Measurements from ENCODE around the gene PPP1R15A.

DNA sequence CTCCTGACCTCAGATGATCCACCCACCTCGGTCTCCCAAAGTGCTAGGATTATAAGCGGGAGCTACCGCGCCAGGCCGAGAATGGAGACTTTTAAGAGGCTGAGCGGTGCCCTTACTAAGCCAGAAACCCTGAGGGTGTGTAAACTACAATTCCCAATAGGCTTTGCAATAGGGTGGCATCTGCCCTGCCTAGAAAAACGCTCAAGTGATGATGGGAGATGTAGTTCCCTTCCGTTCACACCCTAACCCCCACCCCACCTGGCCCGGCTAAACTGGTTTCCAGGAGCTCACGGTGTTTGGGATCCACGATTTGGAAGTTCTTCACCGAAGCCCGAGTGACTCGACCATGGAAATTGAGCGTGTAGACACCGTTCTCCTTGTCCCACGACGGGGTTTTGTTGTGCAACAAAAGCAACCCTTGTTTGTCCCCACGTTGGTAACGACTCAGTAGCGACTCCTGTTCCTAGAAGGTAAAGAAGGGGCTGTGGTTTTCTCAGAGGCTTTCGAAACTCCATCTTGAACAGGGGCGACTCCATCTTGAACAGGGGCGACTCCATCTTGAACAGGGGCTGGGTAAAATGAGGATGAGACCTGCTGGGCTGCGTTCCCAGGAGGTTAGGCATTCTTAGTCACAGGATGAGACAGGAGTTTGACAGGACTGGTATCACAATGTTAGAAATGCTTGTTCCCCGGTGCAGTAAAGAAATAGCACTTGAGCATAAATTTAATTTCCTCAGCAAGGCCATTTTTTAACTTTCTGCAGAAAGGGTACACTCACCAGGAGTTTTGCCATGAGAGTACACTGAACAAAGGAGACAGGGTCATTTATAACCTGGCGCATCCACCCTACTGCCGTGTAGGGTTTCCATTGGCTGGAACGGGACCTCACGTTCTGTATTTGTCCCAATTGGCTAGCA is 9.8 kb downstream of the PPP1R15A start:
- TF ChIP-seq CTCF (IDR thresholded peaks at IDR 0.05; ENCODE audit: low read depth, low read length, missing input control) (no peak), RAD21 (IDR thresholded peaks at IDR 0.05) (no peak)
- TF ChIP-seq, protein P1, sequence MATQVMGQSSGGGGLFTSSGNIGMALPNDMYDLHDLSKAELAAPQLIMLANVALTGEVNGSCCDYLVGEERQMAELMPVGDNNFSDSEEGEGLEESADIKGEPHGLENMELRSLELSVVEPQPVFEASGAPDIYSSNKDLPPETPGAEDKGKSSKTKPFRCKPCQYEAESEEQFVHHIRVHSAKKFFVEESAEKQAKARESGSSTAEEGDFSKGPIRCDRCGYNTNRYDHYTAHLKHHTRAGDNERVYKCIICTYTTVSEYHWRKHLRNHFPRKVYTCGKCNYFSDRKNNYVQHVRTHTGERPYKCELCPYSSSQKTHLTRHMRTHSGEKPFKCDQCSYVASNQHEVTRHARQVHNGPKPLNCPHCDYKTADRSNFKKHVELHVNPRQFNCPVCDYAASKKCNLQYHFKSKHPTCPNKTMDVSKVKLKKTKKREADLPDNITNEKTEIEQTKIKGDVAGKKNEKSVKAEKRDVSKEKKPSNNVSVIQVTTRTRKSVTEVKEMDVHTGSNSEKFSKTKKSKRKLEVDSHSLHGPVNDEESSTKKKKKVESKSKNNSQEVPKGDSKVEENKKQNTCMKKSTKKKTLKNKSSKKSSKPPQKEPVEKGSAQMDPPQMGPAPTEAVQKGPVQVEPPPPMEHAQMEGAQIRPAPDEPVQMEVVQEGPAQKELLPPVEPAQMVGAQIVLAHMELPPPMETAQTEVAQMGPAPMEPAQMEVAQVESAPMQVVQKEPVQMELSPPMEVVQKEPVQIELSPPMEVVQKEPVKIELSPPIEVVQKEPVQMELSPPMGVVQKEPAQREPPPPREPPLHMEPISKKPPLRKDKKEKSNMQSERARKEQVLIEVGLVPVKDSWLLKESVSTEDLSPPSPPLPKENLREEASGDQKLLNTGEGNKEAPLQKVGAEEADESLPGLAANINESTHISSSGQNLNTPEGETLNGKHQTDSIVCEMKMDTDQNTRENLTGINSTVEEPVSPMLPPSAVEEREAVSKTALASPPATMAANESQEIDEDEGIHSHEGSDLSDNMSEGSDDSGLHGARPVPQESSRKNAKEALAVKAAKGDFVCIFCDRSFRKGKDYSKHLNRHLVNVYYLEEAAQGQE (IDR thresholded peaks at IDR 0.05): no peak

All from liver (tissue), 3 donors.